Natural killer cell (primary cell): ENCODE measurements around the gene LUC7L. TPM values are rescaled to one million over a fixed set of nuclear protein-coding genes. Genes with fewer than 3 reads are reported as not detected.
A peak's percentile ranks its signal among the peaks of the same experiment; 100 is the strongest.

Experiments
- ATAC-seq, 3 donors: fragments of 150-1000 bp in 2 of 3; fragments of 200-7000 bp in 1 of 3; cut with Tn5 transposase; 1 replicate in 1 of 3; 2 replicates in 2 of 3; pipeline ENCODE4 v1.10.0; 2021; ENCODE audit warnings: mild to moderate bottlenecking in 2 of 3, moderate library complexity in 2 of 3
- DNase-seq, 2 donors: peaks; one replicate each; pipeline versions ENCODE4 v3.0.0 to v3.0.0-alpha.2; 2013 to 2021; ENCODE audit warnings: mixed read lengths in 1 of 2
- H3K27ac ChIP-seq: one replicate; pipeline ENCODE4 v1.5.1; 2013; ENCODE audit warnings: mild to moderate bottlenecking, low read length
- H3K27me3 ChIP-seq: one replicate; pipeline ENCODE4 v1.6.1; 2013; ENCODE audit warnings: low read length; ENCODE audit not compliant: control insufficient read depth, insufficient read depth
- H3K36me3 ChIP-seq: one replicate; pipeline ENCODE4 v1.6.1; 2013; ENCODE audit warnings: low read length; ENCODE audit not compliant: control insufficient read depth, insufficient read depth
- H3K4me1 ChIP-seq: one replicate; pipeline ENCODE4 v1.6.1; 2013; ENCODE audit warnings: low read length; ENCODE audit not compliant: control insufficient read depth, insufficient read depth
- H3K4me3 ChIP-seq: one replicate; pipeline ENCODE4 v1.5.1; 2013; ENCODE audit warnings: low read length
- H3K9me3 ChIP-seq: one replicate; pipeline ENCODE4 v1.6.1; 2013; ENCODE audit warnings: low read length; ENCODE audit not compliant: control insufficient read depth, insufficient read depth
- H3K27ac Mint-ChIP-seq, 2 donors: one replicate each; pipeline ENCODE4 v1.8.0; 2022; ENCODE audit warnings: mild to moderate bottlenecking in 2 of 2, mixed read lengths in 2 of 2, moderate library complexity in 1 of 2
- H3K27me3 Mint-ChIP-seq, 2 donors: one replicate each; pipeline ENCODE4 v1.8.0; 2022; ENCODE audit warnings: low read depth in 2 of 2, mixed read lengths in 2 of 2
- H3K36me3 Mint-ChIP-seq: one replicate; pipeline ENCODE4 v1.8.0; 2022; ENCODE audit warnings: mixed read lengths
- H3K4me1 Mint-ChIP-seq, 2 donors: one replicate each; pipeline ENCODE4 v1.8.0; 2022; ENCODE audit warnings: mixed read lengths in 2 of 2
- H3K4me3 Mint-ChIP-seq: one replicate; pipeline ENCODE4 v1.8.0; 2022; ENCODE audit warnings: mild to moderate bottlenecking, moderate library complexity, mixed read lengths
- H3K9me3 Mint-ChIP-seq, 2 donors: one replicate each; pipeline ENCODE4 v1.8.0; 2022; ENCODE audit warnings: mixed read lengths in 2 of 2
- CTCF ChIP-seq: fragments of 200-600 bp; IDR thresholded peaks from one replicate; pipeline ENCODE4 v1.8.0; 2022; ENCODE audit warnings: antibody characterized with exemption
- WGBS: methylation state at CpG from one replicate; pipeline ENCODE4 v1.1.7; 2013; ENCODE audit warnings: missing lambda C conversion rate; ENCODE audit not compliant: insufficient coverage; 5-methylcytosine and 5-hydroxymethylcytosine counted together
- intact Hi-C: fragments of 100-400 bp; cut with micrococcal nuclease; formaldehyde crosslinking; loops from one replicate; pipeline ENCODE4 v1.14.2; 2022
- total RNA-seq, 4 donors: library from RNA; stranded (reverse); fragments of 120-200 nt in 1 of 4; gene quantifications; one replicate each; pipeline versions ENCODE4 v1.2.3 to v1.2.4, GENCODE V29; 2013 to 2022

LUC7L gene
- total RNA-seq, 3 donors from 2014 or later (not counting 1 experiment from before 2014, with no cell fraction given) = 129 to 168 (median 153) TPM

GRCh38 chr16:275786-276232, 46.6 kb upstream of the LUC7L start, which contains the start of gene RGS11:
Gene RGS11 (minus strand): TSS chr16:275944. CDS start chr16:275911, 33 bp downstream.
- H3K27me3 Mint-ChIP-seq = peaks cover 0 to 16% of the 10 kb centered on the region in 2 donors
- Histone ChIP-seq H3K27ac (no peak within 1 kb of the TSS), H3K9me3 (no peaks in the 10 kb centered on the region), H3K4me3 (no peak within 1 kb of the TSS), H3K27me3 (peaks cover 17% of the 10 kb centered on the region), H3K36me3 (no peaks in the 10 kb centered on the region), H3K4me1 (peaks cover 25% of the 10 kb centered on the region)
- DNase-seq (no peak), ATAC-seq (peak in 1 of 3 donors; percentile 24)
- H3K27ac Mint-ChIP-seq = no peak within 1 kb of the TSS
- no peak for TF ChIP-seq CTCF
- H3K4me1 Mint-ChIP-seq = peaks cover 6 to 12% of the 10 kb centered on the region in 2 donors
- no peaks in the 10 kb centered on the region for H3K36me3 Mint-ChIP-seq
- H3K4me3 Mint-ChIP-seq = peak within 1 kb of the TSS; percentile 67
- intact Hi-C loops = no loop called here
- H3K9me3 Mint-ChIP-seq = no peaks in the 10 kb centered on the region
- 6% methylated on average over 56 of the region's 56 CpGs for WGBS

DNA sequence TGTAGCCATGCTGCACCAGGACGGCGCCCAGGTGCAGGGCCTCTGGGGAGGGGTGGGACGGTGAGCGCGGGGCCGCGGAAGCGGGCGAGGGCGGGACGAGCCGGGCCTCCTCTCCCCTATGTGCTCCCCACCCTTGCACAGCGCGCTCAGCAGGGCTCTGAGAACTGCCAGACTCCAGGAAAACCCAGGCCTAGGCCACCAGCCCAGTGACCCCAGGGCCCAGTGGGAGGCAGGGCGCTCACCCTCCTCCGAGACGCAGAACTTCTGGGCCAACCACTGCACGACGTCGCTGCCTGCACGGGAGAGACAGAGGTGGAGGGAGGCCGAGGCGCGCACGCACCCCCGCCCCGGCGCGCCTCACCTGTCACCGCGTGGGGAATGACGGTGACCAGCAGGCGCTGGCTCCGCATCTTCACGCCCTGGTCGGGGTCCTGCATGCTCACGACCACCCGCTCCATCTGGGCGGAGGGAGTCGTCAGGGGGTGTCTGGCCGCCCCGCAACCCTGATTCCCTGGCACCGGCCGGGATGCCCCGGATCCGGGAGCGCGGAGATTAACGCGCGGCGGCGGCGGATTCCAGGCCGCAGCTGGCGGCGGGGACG, 45.9 kb upstream of the LUC7L start:
- 3% methylated on average over 58 of the region's 58 CpGs for WGBS

DNA sequence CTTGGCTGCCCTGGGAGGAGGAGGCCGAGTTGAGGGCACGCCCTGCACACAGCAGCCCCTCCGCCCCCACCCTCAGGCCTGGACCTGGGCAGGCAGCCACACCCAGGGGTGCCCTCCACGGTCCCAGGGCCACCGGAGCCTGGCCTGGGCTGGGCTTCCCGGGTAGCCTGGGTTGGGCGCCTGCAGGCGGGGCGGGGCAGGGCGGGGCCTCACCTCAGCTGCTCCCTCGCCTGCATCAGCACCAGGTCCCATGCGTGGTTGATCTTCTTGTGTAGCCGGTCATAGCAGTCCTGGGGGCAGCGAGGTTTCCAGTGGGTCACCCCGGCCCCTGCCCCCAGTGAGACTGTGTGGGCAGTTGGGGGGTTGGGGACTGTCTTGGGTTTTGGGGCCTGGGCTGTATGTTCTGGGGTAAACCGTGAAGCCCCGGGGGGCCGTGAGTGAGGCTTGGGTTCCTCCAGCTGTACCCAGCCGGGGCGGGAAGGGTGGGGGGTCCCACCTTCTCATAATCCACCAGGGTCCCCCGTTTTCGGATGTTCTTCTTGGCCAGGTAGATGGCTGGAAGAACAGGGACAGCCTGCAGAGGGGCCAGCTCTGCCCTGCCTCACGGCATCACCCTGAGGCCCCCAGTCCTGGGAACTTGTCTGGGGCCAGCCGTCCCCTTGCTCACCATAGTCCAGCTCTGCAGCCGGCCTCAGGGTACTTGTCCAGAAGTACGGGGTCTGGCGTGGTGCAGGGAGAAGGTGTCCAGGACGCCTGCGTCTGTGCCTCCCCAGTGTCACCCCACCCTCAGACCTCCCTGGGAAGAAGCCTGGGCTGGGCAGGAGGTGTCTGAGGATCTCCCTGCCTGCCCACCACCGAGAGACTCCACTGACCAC, 44.5 kb upstream of the LUC7L start:
- DNase-seq = no peak

More for the DNA sequence above, 45.9 kb upstream of the LUC7L start:
- no peak overlapping the region for H3K27ac ChIP-seq
- ATAC-seq (peak; percentile 18 to 60 (median 23)), DNase-seq (peak in 1 of 2 donors; percentile 40)
- Mint-ChIP-seq H3K4me1 (peaks cover 6 to 11% of the 10 kb centered on the region in 2 donors), H3K36me3 (no peaks in the 10 kb centered on the region), H3K27me3 (peaks cover 0 to 16% of the 10 kb centered on the region in 2 donors), H3K27ac (no peak overlapping the region), H3K4me3 (peak overlapping the region; percentile 64), H3K9me3 (no peaks in the 10 kb centered on the region)
- intact Hi-C loops = no loop called here
- H3K4me3 ChIP-seq = no peak overlapping the region
- no peaks in the 10 kb centered on the region for H3K36me3 ChIP-seq
- H3K27me3 ChIP-seq = peaks cover 17% of the 10 kb centered on the region
- no peak for TF ChIP-seq CTCF
- H3K4me1 ChIP-seq = peaks cover 23% of the 10 kb centered on the region
- no peaks in the 10 kb centered on the region for H3K9me3 ChIP-seq

More for the DNA sequence above, 44.5 kb upstream of the LUC7L start:
- H3K9me3 Mint-ChIP-seq = no peaks in the 10 kb centered on the region
- no peak for ATAC-seq
- 84% methylated on average over 30 of the region's 30 CpGs for WGBS
- no peak for TF ChIP-seq CTCF
- H3K27ac ChIP-seq = no peak overlapping the region
- intact Hi-C loops = no loop called here
- peaks cover 11% of the 10 kb centered on the region for H3K27me3 ChIP-seq
- no peaks in the 10 kb centered on the region for H3K36me3 Mint-ChIP-seq
- peaks cover 11% of the 10 kb centered on the region for H3K4me1 ChIP-seq
- H3K27me3 Mint-ChIP-seq = peaks cover 0 to 12% of the 10 kb centered on the region in 2 donors
- no peaks in the 10 kb centered on the region for H3K36me3 ChIP-seq
- H3K4me3 Mint-ChIP-seq = no peak overlapping the region
- H3K4me3 ChIP-seq = no peak overlapping the region
- peaks cover 0 to 5% of the 10 kb centered on the region in 2 donors for H3K4me1 Mint-ChIP-seq
- H3K27ac Mint-ChIP-seq = no peak overlapping the region
- H3K9me3 ChIP-seq = no peaks in the 10 kb centered on the region
